Stimulated activated CD4-positive, alpha-beta T cell treated with anti-CD3 and anti-CD28 coated beads, Interleukin-4, amount 100 ng/mL, for 24 hours (primary cell): ENCODE measurements around the gene BPIFB3.
A peak's percentile ranks its signal among the peaks of the same experiment; 100 is the strongest.

ENCODE experiments used
- DNase-seq: peaks from one replicate; pipeline ENCODE4 v3.0.0-alpha.2; 2020

BPIFB3 gene, protein sequence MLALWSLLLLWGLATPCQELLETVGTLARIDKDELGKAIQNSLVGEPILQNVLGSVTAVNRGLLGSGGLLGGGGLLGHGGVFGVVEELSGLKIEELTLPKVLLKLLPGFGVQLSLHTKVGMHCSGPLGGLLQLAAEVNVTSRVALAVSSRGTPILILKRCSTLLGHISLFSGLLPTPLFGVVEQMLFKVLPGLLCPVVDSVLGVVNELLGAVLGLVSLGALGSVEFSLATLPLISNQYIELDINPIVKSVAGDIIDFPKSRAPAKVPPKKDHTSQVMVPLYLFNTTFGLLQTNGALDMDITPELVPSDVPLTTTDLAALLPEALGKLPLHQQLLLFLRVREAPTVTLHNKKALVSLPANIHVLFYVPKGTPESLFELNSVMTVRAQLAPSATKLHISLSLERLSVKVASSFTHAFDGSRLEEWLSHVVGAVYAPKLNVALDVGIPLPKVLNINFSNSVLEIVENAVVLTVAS

DNA sequence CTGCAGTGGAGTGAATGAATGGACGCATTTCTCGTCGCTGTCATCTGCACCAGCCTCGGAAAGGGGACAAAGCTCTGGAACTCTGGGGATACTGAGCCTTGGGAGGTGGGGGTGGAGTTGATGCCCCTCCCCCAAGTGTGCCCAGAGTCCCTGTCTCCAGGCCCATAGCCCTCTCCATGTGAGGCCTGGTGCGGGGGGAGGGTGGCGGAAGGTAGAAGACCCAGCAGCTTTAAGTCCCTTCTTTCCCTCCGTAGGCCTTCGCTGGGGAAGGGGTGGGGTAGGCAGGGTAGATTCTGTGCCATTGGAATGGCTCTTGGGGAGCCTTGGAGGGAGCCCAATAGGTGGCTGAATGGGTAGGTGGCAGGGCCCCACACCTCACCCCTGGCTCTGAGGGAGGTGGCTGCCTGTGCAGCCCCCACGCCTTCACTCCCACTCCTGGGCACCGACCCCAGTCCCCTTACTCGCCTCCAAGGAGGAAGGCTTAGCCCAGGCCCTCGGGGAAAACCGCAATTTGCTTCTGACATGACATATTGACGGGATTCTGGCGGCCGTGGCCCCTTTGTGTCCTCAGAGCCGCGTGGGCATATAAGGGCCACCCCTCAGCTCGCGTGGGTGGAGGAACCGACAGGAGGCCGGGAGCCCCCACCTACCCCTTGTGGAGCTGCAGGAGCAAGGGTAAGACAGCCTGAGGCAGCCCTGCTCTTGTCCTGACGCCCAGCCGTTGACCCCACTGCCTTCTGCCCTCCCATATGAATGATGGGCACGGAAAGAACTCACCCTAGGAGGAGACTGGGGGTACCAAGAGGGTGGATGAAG is at the start of gene BPIFB3:
TSS of gene BPIFB3 (plus strand) at position 613 of the 816 bp plus-strand sequence. CDS start 1,533 bp downstream, outside the sequence.
- DNase-seq, result no peak

DNA sequence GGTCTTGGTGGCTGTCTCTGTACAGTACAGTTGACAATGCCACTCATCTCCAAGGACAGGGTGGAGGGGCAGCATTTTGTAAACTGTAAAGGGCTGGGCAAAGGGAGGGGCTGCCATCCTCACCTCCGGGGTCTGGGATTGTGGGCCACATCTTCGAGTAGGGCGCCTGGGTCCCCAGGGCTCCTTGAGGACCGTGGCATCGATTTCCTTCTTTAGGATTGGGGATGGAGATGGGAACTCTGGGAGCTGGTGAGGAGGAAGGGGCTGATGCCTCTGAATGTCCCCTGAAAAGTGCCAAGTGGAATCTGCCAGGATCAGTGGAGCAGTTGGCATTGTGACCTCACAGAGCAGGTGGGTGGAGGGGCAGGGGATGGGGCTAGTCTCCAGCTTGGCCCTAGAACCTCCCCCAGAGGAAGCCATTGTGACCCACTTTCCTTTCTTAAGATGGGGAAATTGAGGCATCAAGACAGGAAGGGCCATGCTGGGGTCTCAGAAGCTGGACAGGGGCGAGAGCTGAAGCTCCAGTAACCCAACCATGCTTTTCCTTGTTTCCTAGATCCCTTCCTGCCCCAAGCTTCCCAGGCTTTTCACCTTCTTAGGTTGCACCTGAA is 49.5 kb upstream of the BPIFB3 start, which contains the start of gene SUN5:
TSS of gene SUN5 (minus strand) at position 293 of the 611 bp plus-strand sequence. CDS start at position 200, 93 bp downstream.
- DNase-seq, result no peak

DNA sequence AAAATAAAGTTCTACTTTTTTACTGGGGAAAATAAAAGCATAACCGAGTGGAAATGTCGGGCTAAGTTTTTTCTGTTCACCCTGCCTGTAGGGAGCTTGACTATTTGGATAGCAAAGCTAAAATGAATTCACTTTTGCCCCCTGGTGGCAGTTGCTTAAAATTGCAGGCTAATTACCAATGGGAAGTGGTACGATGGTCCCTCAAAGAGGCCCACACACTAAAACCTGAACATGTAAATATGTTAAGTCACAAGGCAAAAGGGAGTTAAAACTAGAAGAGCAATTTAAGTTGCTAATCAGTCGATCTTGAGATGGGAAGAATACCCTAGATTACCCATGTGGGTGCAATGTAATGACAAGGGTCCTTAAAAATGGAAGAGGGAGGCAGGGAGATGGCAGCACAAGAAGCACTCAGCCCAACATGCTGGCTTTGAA is 48.6 kb upstream of the BPIFB3 start:
- DNase-seq, result peak; percentile 36

DNA sequence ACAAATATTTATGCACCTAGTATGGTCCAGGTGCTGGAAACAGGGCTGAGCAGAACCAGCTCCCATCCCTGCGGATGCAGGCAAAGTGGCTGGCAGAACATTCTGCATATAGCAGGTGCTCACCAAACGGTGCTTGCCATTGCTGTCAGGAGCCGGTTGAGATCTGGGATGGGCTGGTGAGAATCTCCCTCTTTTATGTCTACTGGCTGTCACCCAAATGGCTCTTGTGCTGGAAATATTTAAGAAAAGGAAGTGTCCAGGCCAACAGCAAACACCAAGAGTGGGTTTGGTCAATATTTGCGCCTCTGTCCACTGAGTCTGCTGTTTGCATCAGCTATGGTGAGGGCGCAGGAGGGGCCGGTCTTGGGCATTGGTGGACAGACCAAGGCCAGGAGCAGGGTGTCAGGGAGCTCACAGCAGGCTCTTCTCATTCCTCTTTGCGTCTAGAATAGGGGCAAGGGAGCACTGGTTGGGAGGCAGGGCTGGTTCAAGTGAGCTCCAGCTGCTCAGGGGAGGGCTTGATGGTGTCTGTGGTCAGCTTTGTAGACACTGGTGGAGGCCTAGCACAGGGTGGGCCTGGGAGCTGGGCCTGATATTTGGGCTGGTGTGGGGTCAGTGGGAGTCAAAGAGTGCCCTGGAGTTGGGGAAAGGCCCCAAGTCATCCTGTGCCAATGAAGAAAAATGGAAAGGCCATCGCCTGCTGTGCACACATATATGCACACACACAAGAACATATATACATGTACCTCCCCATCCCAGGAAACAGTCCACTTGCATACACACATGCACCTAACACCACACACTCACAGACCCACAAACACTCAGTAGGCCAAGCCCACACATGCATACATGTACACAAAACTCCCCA is 47.6 kb upstream of the BPIFB3 start:
- no peak for DNase-seq

DNA sequence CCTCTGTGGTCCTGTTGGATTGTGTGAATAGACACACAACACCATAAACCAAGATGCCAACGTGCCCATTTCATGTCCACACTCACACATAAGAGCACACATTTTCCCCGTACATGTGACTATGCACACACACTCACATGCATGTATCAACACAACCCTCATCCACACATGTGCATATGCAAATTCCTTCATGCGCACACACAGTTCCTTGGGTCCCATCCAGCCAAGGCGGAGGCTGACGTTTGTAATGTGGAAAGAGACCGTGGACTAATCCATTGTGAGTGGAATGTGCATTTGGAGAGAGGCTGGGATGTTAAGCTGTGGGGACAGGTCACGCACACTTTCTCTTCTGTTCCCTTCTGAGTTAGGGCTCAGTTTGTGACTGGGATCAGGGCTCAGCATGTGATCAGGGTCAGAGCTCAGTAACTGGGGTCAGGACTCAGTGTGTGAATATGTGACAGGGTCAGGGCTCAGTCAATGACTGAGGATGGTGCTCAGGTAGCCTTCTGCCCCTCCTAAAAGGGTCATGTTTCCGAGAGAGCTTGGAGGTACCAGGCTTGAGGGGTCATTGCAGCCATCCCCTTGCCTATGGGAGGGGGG is 46.8 kb upstream of the BPIFB3 start:
- DNase-seq, result no peak

DNA sequence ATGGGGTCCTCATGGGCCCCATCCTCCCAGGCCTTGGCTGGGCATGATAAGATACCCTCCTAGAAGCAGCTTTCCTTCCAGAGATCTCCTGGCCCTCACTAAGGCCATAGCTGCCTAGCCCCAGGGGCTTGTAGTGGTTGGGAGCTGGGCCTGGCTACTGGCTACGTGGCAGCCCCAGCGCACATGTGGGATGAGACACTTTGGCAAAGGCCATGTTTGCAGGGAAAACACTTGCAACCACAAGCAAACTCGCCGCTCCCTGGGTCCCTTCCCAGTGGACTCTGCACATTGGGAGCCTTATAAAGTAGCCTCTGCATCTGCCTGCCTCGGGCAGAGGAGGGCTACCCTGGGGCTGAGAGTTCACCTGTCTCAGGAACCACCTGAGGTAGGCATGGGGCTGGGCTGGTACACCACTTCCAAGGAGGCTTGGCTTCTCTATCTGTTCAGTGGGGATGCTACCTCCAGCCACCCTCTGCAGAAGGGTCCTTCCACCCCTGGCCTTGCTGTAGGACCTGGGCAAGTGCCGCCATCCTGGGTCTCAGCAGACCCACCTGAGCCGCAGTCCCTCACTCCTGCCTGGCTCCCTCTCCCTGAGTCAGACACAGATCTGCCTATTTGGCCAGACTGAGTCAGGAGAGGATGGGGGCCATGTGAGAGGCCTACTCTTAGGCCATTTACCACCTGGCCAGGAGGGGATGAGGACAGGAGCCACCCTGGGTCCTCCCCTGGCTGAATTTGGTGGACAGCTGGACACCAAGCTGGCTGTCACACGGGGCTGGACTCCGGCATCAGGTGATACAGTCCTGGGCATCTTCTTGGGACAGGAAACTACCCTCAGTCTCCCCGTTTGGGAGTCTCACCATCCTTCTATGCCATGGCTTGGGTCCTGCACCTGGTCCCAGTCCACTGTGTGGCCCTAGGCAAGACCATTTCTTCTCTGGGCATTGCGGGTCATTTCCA is 46.0 kb upstream of the BPIFB3 start, which contains the start of gene BPIFB2:
TSS of gene BPIFB2 (plus strand) at position 329 of the 960 bp plus-strand sequence. CDS start 871 bp downstream, outside the sequence.
- no peak for DNase-seq

DNA sequence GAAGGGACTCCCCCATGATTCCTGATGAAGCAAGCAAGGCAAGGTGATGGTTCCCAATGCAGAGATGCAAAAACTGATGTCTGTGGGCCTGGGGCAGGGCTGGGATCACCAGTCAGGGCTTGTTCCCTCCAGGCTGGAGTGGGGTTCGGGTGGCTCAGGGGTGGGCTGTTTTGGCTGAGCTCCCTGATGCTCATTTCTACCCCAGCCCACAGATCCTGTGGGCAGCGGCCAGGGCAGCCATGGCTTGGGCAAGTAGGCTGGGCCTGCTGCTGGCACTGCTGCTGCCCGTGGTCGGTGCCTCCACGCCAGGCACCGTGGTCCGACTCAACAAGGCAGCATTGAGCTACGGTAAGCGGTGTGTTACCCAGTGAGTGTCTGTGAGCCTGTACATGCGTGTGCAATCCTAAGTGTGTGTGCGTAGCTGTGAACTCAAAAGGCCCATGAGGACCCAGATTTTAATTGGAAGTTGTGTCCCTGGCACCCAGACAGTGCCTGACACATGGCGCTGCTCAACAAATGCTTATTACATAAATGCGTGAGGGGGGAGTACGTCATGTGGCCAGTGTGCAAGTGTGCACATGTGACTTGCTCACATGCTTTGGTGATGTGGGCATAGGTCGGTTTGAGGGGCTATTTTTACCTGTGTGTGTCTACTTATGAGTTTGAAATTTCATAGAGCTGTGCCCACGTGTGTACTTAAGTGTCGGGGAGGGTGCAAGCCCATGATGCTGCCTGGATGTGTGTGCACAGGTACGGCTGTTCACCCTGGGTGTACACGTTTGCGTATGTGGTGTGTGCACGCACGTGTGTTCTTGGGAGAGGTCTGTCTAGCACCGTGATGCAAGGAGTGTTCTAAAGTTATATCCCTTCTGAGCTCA is 45.1 kb upstream of the BPIFB3 start:
- no peak for DNase-seq

DNA sequence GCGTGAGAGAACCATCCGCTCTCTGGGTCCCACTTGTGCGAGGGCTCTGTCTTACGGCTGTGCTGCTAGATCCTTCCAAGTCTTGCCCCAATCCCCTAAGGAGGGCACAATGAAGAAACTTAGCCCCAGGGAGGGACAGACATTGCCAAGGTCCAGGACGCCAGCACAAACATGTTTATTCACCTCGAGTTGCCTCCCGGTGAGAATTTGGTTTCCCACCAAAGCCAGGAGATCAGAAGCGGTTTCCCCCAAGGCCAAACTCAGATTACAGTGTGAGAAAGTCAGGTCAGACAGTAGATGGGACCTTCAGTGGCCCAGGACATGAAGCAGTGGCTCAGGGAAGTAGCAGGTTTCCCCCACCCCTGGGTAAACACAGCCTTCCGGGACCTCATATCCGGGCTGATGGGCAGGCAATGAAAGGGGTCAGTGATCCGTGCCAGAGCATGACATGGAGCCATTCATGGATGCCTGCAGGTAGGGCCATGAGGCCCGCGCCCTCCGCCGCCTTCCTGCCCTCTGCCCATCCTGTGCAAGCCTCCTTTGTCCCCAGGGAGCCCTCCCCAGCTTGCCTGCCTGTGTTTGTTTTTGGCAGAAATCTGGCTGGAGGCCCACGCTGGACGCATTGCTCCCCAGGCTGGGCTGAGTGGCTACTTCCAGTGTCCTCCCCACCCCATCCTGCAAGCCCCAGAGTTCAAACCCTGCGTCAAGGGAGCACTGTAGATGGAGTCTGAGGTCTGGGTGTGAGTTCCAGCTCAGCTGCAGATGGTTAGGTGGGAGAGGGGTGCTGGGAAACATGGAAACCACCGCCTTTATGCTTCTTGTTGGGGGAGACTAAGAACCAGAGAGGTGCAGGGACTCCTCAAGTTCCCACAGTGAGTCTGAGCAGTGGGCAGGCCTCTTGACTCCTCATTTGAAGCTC is 44.2 kb upstream of the BPIFB3 start:
- no peak for DNase-seq

DNA sequence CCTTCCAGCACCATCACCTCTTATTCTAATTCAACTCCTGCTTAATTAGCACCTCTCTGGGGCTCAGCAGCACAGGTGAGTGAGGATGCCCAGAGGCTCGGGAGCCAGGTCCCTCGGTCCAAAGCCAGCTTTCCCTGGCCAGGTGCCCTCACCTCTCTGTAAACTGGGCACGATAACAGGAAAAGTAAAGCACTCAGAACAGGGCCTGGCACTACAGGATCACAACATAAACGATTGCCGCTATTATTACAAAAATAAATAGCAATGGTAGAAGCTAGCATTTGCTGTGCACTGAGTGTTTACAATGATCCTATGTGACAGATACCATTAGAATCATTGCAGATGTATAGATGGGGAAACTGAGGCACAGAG is 43.6 kb upstream of the BPIFB3 start:
- DNase-seq, result no peak

DNA sequence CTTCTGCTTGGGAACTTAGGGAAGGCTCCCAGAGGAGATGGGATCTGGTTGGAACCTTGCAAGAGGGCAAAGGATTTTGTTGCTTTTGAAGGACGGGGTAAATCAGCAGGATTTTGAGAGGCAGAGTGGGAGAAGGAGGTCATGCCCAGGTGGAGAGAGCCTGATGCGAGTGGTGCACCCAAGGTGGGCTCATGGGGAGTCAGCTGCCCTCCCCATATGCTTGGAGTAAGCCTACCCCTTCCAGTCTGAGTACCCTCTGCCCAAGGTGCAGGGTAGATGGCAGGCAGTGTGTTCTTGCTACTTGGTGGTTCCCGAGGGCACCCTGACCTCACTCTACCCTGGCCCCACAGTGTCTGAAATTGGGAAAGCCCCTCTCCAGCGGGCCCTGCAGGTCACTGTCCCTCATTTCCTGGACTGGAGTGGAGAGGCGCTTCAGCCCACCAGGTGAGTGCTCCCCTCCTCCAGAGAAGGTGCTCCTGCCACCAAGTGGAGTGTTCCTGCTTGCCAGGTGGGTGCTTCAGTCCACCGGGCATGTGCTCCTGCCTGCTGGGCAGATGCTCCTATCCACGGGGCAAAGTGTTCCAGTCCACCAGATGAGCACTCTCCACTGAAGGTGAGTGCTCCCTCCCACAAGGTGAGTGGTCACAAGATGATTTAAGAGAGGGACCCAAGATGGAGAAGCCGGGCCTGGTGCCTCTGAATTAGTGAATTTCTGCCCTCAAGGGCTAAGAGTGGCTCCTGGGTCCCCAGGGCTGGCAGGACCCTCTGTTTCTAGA is 42.8 kb upstream of the BPIFB3 start:
- DNase-seq, result no peak

DNA sequence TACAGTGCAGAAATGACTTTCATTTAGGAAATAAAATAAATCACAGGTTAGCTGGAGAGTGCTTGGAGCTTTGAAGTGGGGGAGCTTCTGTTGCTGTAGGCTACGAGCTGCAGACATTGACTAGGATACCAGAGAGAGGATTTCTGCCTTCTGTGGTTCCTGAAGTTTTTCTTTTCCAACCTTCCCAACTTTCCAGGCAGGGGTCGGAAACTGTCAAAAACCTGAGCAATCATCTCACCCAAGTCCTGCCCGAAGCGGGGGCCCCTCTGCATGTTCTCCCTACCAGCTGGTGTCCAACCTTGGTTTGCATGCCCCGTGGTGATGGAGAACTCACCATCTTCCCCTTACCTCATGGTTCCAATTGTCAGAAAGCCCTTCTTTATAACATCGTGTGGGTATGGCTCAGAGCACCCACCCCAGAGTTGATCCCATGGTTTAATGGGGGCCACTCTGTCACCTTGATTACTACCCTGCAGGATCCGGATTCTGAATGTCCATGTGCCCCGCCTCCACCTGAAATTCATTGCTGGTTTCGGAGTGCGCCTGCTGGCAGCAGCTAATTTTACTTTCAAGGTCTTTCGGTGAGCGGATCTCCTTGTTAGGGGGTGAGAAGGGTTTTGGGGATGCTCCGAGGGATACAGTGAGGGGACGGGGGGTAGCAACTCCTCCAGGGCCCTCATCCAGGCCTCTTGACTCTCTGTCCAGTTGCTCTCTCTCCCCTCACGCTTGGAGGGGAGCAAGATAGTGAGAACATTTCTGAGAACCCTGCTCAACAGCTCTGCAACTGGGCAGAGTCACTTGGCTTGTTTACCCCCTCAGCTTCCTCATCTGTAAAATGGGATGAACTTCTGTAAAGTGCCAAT is 41.1 kb upstream of the BPIFB3 start:
- DNase-seq, result no peak

DNA sequence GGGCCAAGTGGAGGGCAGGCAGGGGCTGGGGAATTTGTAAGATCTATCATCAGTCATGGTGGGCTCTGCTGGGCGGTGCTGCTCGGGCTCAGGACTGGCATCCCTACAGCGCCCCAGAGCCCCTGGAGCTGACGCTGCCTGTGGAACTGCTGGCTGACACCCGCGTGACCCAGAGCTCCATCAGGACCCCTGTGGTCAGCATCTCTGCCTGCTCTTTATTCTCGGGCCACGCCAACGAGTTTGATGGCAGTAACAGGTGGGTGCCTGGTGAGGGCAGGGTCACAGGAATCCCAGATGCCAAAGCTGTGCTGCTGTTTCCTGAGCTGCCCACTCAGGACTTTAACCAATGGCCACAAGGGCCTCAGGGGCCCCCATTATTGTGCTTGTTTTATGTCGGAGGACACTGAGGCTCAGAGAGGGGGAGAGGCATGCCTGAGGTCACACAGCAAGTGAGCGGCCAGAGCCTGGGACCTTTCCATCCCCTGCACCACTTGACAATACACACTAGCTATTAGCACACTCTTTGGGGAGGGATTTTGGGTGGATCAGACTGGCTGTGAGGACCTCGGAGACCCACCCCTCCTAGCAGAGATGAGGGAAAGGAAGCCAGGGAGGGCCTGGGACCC is 39.9 kb upstream of the BPIFB3 start:
- DNase-seq, result no peak

DNA sequence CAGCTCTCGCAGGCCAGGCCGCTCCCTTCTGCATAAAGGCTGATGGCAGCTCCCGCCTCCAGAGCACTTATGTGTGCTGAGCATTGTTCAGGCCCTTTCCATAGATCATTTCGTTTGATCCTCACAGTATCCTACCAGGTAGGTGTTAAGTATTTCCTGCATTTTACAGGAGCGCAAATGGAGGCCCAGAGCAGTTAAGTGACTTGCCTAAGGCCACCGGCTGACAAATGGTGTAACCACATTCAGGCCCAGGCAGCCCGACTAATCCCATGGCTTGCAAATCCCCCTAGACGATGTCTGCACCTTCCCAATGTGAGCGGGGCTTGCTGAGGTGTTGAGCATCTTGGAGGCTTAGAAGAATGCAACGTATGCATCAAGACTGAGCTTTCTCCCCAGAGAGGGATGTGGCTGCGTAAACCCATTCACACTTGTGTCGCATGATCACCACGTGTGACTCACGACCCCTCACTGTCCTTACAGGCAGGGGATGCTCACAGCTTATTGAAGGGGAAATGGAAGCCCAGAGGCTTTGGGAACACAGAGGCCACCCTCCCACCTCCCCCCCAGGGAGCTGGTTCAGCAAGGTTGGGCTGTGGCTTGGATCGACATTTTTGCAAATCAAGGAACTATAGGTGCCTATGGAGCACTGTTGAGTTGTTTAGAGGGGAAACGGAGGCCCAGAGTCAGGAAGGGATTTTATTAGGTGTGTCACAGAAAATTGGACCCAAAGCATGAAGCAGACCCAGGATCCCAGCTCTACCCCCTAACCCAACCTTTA is 39.2 kb upstream of the BPIFB3 start:
- no peak for DNase-seq

DNA sequence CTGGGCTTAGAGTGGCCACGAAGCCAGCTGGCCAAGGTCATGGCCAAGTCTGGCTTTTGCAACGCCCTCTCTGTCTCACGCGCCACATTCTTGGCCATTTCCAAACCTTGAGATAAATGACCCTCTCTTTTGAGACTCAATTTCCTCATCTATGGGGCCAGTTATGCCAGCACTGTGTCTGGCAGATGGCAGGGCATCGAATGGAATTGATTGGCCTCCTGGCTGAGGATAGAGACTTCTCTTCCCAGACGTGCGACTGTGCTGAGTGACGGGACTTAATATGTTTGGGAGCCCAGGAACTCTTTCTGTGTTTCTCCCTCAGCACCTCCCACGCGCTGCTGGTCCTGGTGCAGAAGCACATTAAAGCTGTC is 38.6 kb upstream of the BPIFB3 start:
- no peak for DNase-seq
